ENCODE data around the gene FGF14.

Gene FGF14

GRCh38 chr13:101916108-101916774 lies 485.6 kb downstream of the FGF14 start:
- DNase-seq: no peak

GRCh38 chr13:101915755-101916107 lies 486.1 kb downstream of the FGF14 start:
- no peak for DNase-seq

GRCh38 chr13:101915331-101915730 lies 486.5 kb downstream of the FGF14 start:
- no peak for DNase-seq

- DNase-seq: no peak
Measured at GRCh38 chr13:101911752-101912151, 490.1 kb downstream of the FGF14 start.

- no peak for DNase-seq
Measured at GRCh38 chr13:101903890-101904289, 498.0 kb downstream of the FGF14 start.

- no peak for DNase-seq
Measured at GRCh38 chr13:101898676-101899075, 503.2 kb downstream of the FGF14 start.

- no peak for DNase-seq
Measured at GRCh38 chr13:101896541-101896940, 505.3 kb downstream of the FGF14 start.

GRCh38 chr13:101893021-101893420 lies 508.8 kb downstream of the FGF14 start:
- DNase-seq: no peak

GRCh38 chr13:101892296-101892695 lies 509.6 kb downstream of the FGF14 start:
- no peak for DNase-seq

GRCh38 chr13:101881593-101881992 lies 520.3 kb downstream of the FGF14 start:
- no peak for DNase-seq

GRCh38 chr13:101880581-101880980 lies 521.3 kb downstream of the FGF14 start:
- DNase-seq: no peak

- no peak for DNase-seq
Measured at GRCh38 chr13:101876951-101877350, 524.9 kb downstream of the FGF14 start.

GRCh38 chr13:101875717-101876393 lies 526.0 kb downstream of the FGF14 start:
- DNase-seq: no peak

- no peak for DNase-seq
Measured at GRCh38 chr13:101875091-101875490, 526.8 kb downstream of the FGF14 start.

GRCh38 chr13:101869553-101869952 lies 532.3 kb downstream of the FGF14 start:
- DNase-seq: no peak

GRCh38 chr13:101868585-101869469 lies 533.0 kb downstream of the FGF14 start:
- DNase-seq: no peak

- DNase-seq: no peak
Measured at GRCh38 chr13:101866889-101867581, 534.8 kb downstream of the FGF14 start.

- no peak for DNase-seq
Measured at GRCh38 chr13:101858860-101859259, 543.0 kb downstream of the FGF14 start.

GRCh38 chr13:101846701-101847100 lies 555.1 kb downstream of the FGF14 start:
- no peak for DNase-seq

GRCh38 chr13:101846249-101846648 lies 555.6 kb downstream of the FGF14 start:
- no peak for DNase-seq

- no peak for DNase-seq
Measured at GRCh38 chr13:101845245-101846020, 556.4 kb downstream of the FGF14 start.

GRCh38 chr13:101841698-101842097 lies 560.1 kb downstream of the FGF14 start:
- DNase-seq: no peak

All from CD4-positive, alpha-beta T cell treated with Interleukin-12 subunit alpha and Interleukin-12 subunit beta, for 1 hour (primary cell).